Activated CD8-positive, alpha-beta memory T cell treated with anti-CD3 and anti-CD28 coated beads, Interleukin-2, amount 10 ng/mL, durations not matched to agents 7 days and 5 days (primary cell): ENCODE results near the gene MDM1. TPM values are rescaled to one million over a fixed set of nuclear protein-coding genes. Genes with fewer than 3 reads are reported as not detected.

Experiments used
- ATAC-seq: fragments of 150-1000 bp; cut with Tn5 transposase; one replicate; pipeline ENCODE4 v1.10.0; 2021; ENCODE audit warnings: moderate library complexity
- CTCF ChIA-PET: fragments of 350-600 bp; sonication (Branson Sonifier 250); formaldehyde crosslinking; loops from one replicate; lab custom pipeline; 2021; ENCODE audit warnings: antibody characterized with exemption; lab: Charles Lee
- DNase-seq: peaks from one replicate; pipeline ENCODE4 v3.0.0-alpha.2; 2020
- H3K27ac Mint-ChIP-seq: one replicate; pipeline ENCODE4 v1.8.0; 2021; ENCODE audit warnings: mild to moderate bottlenecking, mixed read lengths
- H3K27me3 Mint-ChIP-seq: one replicate; pipeline ENCODE4 v1.8.0; 2021; ENCODE audit warnings: mixed read lengths
- H3K36me3 Mint-ChIP-seq: one replicate; pipeline ENCODE4 v1.8.0; 2021; ENCODE audit warnings: mild to moderate bottlenecking, mixed read lengths
- H3K4me1 Mint-ChIP-seq: one replicate; pipeline ENCODE4 v1.8.0; 2021; ENCODE audit warnings: mixed read lengths
- H3K4me3 Mint-ChIP-seq: one replicate; pipeline ENCODE4 v1.8.0; 2021; ENCODE audit warnings: mild to moderate bottlenecking, moderate library complexity, mixed read lengths
- H3K9me3 Mint-ChIP-seq: one replicate; pipeline ENCODE4 v1.8.0; 2022; ENCODE audit warnings: low read depth, mixed read lengths
- total RNA-seq, 2 experiments: library from RNA; stranded (reverse); gene quantifications; one replicate each; pipeline ENCODE4 v1.2.3, GENCODE V29; 2021

The MDM1 gene
- total RNA-seq, 2 experiments from 2014 or later, result 22.2 to 27.6 TPM

GRCh38 chr12:68349220-68349621 is 17.1 kb upstream of the MDM1 start:
- DNase-seq (no peak), ATAC-seq (no peak)
- peaks cover 7% of the 10 kb centered on the region for H3K27me3 Mint-ChIP-seq
- H3K9me3 Mint-ChIP-seq, result no peaks in the 10 kb centered on the region
- H3K4me1 Mint-ChIP-seq, result peaks cover 15% of the 10 kb centered on the region
- H3K4me3 Mint-ChIP-seq, result no peak overlapping the region
- H3K36me3 Mint-ChIP-seq, result peaks cover 1% of the 10 kb centered on the region
- no peak overlapping the region for H3K27ac Mint-ChIP-seq
- CTCF ChIA-PET, result interaction anchor here (1.5 to 2.3 kb wide), 2 partner anchors 9 to 14 kb away, joined by 6 to 8 read pairs; no protein-coding TSS in a partner anchor

- Mint-ChIP-seq H3K27ac (no peak overlapping the region), H3K4me3 (no peak overlapping the region), H3K36me3 (peaks cover 1% of the 10 kb centered on the region), H3K4me1 (peaks cover 15% of the 10 kb centered on the region), H3K9me3 (no peaks in the 10 kb centered on the region), H3K27me3 (peaks cover 9% of the 10 kb centered on the region)
- no peak for DNase-seq
- ATAC-seq, result no peak
- CTCF ChIA-PET, result interaction anchor here (1.5 to 2.3 kb wide), 2 partner anchors 10 to 13 kb away, joined by 6 to 8 read pairs; no protein-coding TSS in a partner anchor
Measured at GRCh38 chr12:68348419-68348818, 16.3 kb upstream of the MDM1 start.

- Mint-ChIP-seq H3K4me1 (peaks cover 15% of the 10 kb centered on the region), H3K27ac (peak overlapping the region; percentile 1), H3K36me3 (peaks cover 1% of the 10 kb centered on the region), H3K4me3 (no peak overlapping the region), H3K27me3 (peaks cover 28% of the 10 kb centered on the region), H3K9me3 (no peaks in the 10 kb centered on the region)
- no peak for DNase-seq
- ATAC-seq, result peak; percentile 36
- CTCF ChIA-PET, result interaction anchor here (0.9 to 1.6 kb wide), 4 partner anchors 13 to 123 kb away, joined by 3 to 4 read pairs (median 4); partner anchors contain the start of gene MDM1
Measured at GRCh38 chr12:68345763-68346162, 13.6 kb upstream of the MDM1 start.

GRCh38 chr12:68344126-68344525 is 12.0 kb upstream of the MDM1 start:
- Mint-ChIP-seq H3K27ac (no peak overlapping the region), H3K36me3 (peaks cover 1% of the 10 kb centered on the region), H3K4me1 (peaks cover 15% of the 10 kb centered on the region), H3K9me3 (no peaks in the 10 kb centered on the region), H3K27me3 (peaks cover 28% of the 10 kb centered on the region), H3K4me3 (no peak overlapping the region)
- no peak for DNase-seq
- CTCF ChIA-PET, result interaction anchor here (0.8 kb wide), 1 partner anchor 121 kb away, joined by 3 read pairs; no protein-coding TSS in a partner anchor
- ATAC-seq, result no peak

GRCh38 chr12:68342966-68343365 is 10.8 kb upstream of the MDM1 start:
- CTCF ChIA-PET, result interaction anchor here (0.8 to 1.0 kb wide), 2 partner anchors 18 to 92 kb away, joined by 3 to 4 read pairs; no protein-coding TSS in a partner anchor
- Mint-ChIP-seq H3K4me3 (no peak overlapping the region), H3K4me1 (peaks cover 15% of the 10 kb centered on the region), H3K27ac (no peak overlapping the region), H3K9me3 (no peaks in the 10 kb centered on the region), H3K27me3 (peaks cover 32% of the 10 kb centered on the region), H3K36me3 (peaks cover 1% of the 10 kb centered on the region)
- DNase-seq (no peak), ATAC-seq (no peak)

- Mint-ChIP-seq H3K27me3 (peaks cover 35% of the 10 kb centered on the region), H3K27ac (no peak overlapping the region), H3K36me3 (peaks cover 1% of the 10 kb centered on the region), H3K4me1 (peaks cover 12% of the 10 kb centered on the region), H3K4me3 (no peak overlapping the region), H3K9me3 (no peaks in the 10 kb centered on the region)
- CTCF ChIA-PET, result interaction anchor here (0.7 kb wide), 1 partner anchor 488 kb away, joined by 3 read pairs; no protein-coding TSS in a partner anchor
- ATAC-seq (no peak), DNase-seq (no peak)
Measured at GRCh38 chr12:68341822-68342221, 9.7 kb upstream of the MDM1 start.

- CTCF ChIA-PET, result no interaction called here
- no peaks in the 10 kb centered on the region for H3K9me3 Mint-ChIP-seq
- ATAC-seq, result no peak
Measured at GRCh38 chr12:68340404-68341270, 8.5 kb upstream of the MDM1 start.

GRCh38 chr12:68336889-68337303 is 4.7 kb upstream of the MDM1 start:
- CTCF ChIA-PET, result no interaction called here
- ATAC-seq, result no peak
- Mint-ChIP-seq H3K4me1 (peaks cover 21% of the 10 kb centered on the region), H3K4me3 (no peak overlapping the region), H3K36me3 (no peaks in the 10 kb centered on the region), H3K27me3 (peaks cover 33% of the 10 kb centered on the region), H3K27ac (no peak overlapping the region), H3K9me3 (no peaks in the 10 kb centered on the region)
- no peak for DNase-seq

More at GRCh38 chr12:68340404-68341270, 8.5 kb upstream of the MDM1 start:
- peaks cover 43% of the 10 kb centered on the region for H3K27me3 Mint-ChIP-seq
- H3K4me1 Mint-ChIP-seq, result peaks cover 4% of the 10 kb centered on the region
- no peak for DNase-seq
- H3K27ac Mint-ChIP-seq, result no peak overlapping the region
- no peak overlapping the region for H3K4me3 Mint-ChIP-seq
- H3K36me3 Mint-ChIP-seq, result no peaks in the 10 kb centered on the region

GRCh38 chr12:68335462-68335861 is 3.3 kb upstream of the MDM1 start:
- DNase-seq (no peak), ATAC-seq (no peak)
- no peak overlapping the region for H3K4me3 Mint-ChIP-seq
- CTCF ChIA-PET, result interaction anchor here (1.3 to 2.7 kb wide), 3 partner anchors 13 to 295 kb away, joined by 4 to 8 read pairs (median 4); no protein-coding TSS in a partner anchor
- H3K9me3 Mint-ChIP-seq, result no peaks in the 10 kb centered on the region
- peaks cover 23% of the 10 kb centered on the region for H3K27me3 Mint-ChIP-seq
- H3K4me1 Mint-ChIP-seq, result peaks cover 29% of the 10 kb centered on the region
- no peak overlapping the region for H3K27ac Mint-ChIP-seq
- H3K36me3 Mint-ChIP-seq, result no peaks in the 10 kb centered on the region

GRCh38 chr12:68334132-68334531 is 2.0 kb upstream of the MDM1 start:
- Mint-ChIP-seq H3K4me3 (no peak overlapping the region), H3K36me3 (peaks cover 3% of the 10 kb centered on the region), H3K27me3 (peaks cover 22% of the 10 kb centered on the region), H3K9me3 (no peaks in the 10 kb centered on the region), H3K27ac (peak overlapping the region; percentile 29), H3K4me1 (peaks cover 36% of the 10 kb centered on the region)
- CTCF ChIA-PET, result interaction anchor here (1.1 to 2.7 kb wide), 5 partner anchors 14 to 381 kb away, joined by 3 to 8 read pairs (median 4); partner anchors contain the start of gene IL26
- DNase-seq, result peak; percentile 52
- ATAC-seq, result no peak

GRCh38 chr12:68332728-68333630 is 817 bp upstream of the MDM1 start:
- CTCF ChIA-PET, result interaction anchor here (1.0 to 2.1 kb wide), 4 partner anchors 16 to 292 kb away, joined by 3 to 9 read pairs (median 6); partner anchors contain the start of gene IL26
- no peak for DNase-seq
- Mint-ChIP-seq H3K27ac (peak overlapping the region; percentile 65), H3K4me3 (peak overlapping the region; percentile 79), H3K4me1 (peaks cover 42% of the 10 kb centered on the region), H3K36me3 (peaks cover 5% of the 10 kb centered on the region), H3K27me3 (peaks cover 18% of the 10 kb centered on the region), H3K9me3 (no peaks in the 10 kb centered on the region)
- ATAC-seq, result no peak

GRCh38 chr12:68331500-68331868 is 678 bp downstream of the MDM1 start:
- no peak overlapping the region for H3K27ac Mint-ChIP-seq
- ATAC-seq (no peak), DNase-seq (no peak)
- peak overlapping the region; percentile 79 for H3K4me3 Mint-ChIP-seq
- peaks cover 12% of the 10 kb centered on the region for H3K27me3 Mint-ChIP-seq
- no peaks in the 10 kb centered on the region for H3K9me3 Mint-ChIP-seq
- CTCF ChIA-PET, result interaction anchor here (0.8 to 2.1 kb wide), 6 partner anchors 14 to 477 kb away, joined by 3 to 9 read pairs (median 5); partner anchors contain the start of gene MDM2
- peaks cover 44% of the 10 kb centered on the region for H3K4me1 Mint-ChIP-seq
- peaks cover 7% of the 10 kb centered on the region for H3K36me3 Mint-ChIP-seq
